Esophagus (tissue), 2 donors: ENCODE measurements around the gene ARFGEF2. TPM values are rescaled to one million over a fixed set of nuclear protein-coding genes. Genes with fewer than 3 reads are reported as not detected.
"Not testable (repeated sequence)": the region's sequence is repeated elsewhere in the genome, so short reads cannot be mapped to it uniquely, and the experiment has no call there.

Experiments used
- H3K27ac ChIP-seq, 2 donors: one replicate each; pipeline ENCODE4 v1.5.1; 2013; ENCODE audit warnings: low read depth in 2 of 2, mild to moderate bottlenecking in 2 of 2, inconsistent platforms in 1 of 2, low read length in 1 of 2, moderate library complexity in 1 of 2
- H3K27me3 ChIP-seq, 2 donors: one replicate each; pipeline ENCODE4 v1.6.1; 2013; ENCODE audit warnings: low read length in 2 of 2, control low read depth in 1 of 2, mild to moderate bottlenecking in 1 of 2; ENCODE audit not compliant: insufficient read depth in 2 of 2, control insufficient read depth in 1 of 2
- H3K36me3 ChIP-seq, 2 donors: one replicate each; pipeline ENCODE4 v1.6.1; 2013; ENCODE audit warnings: low read length in 1 of 2; ENCODE audit not compliant: control insufficient read depth in 2 of 2, insufficient read depth in 2 of 2
- H3K4me1 ChIP-seq, 2 donors: one replicate each; pipeline ENCODE4 v1.6.1; 2013; ENCODE audit warnings: low read length in 1 of 2; ENCODE audit not compliant: control insufficient read depth in 2 of 2, insufficient read depth in 2 of 2
- H3K4me3 ChIP-seq, 2 donors: one replicate each; pipeline ENCODE4 v1.5.1; 2013; ENCODE audit warnings: low read length in 2 of 2, mild to moderate bottlenecking in 2 of 2, low read depth in 1 of 2, moderate library complexity in 1 of 2
- H3K9me3 ChIP-seq, 2 donors: one replicate each; pipeline ENCODE4 v1.6.1; 2013; ENCODE audit warnings: mild to moderate bottlenecking in 2 of 2, low read depth in 1 of 2, low read length in 1 of 2, moderate library complexity in 1 of 2; ENCODE audit not compliant: control insufficient read depth in 2 of 2, insufficient read depth in 1 of 2
- WGBS, 2 donors: extraction: QIAGEN DNeasy Blood & Tissue Kit; methylation state at CpG; one replicate each; pipeline ENCODE4 v1.1.7; 2013; 5-methylcytosine and 5-hydroxymethylcytosine counted together
- polyA plus RNA-seq, 2 donors: library from polyadenylated mRNA; stranded (reverse); fragments of 200-250 nt; gene quantifications; one replicate each; pipeline ENCODE4 v1.2.3, GENCODE V29; 2013
- donor health status: healthy with polysubstance abuse.
- donor health status: Bipolar disorder and iron deficiency.

ARFGEF2 gene
- polyA plus RNA-seq, 2 donors: 6.5 to 8.2 TPM

DNA sequence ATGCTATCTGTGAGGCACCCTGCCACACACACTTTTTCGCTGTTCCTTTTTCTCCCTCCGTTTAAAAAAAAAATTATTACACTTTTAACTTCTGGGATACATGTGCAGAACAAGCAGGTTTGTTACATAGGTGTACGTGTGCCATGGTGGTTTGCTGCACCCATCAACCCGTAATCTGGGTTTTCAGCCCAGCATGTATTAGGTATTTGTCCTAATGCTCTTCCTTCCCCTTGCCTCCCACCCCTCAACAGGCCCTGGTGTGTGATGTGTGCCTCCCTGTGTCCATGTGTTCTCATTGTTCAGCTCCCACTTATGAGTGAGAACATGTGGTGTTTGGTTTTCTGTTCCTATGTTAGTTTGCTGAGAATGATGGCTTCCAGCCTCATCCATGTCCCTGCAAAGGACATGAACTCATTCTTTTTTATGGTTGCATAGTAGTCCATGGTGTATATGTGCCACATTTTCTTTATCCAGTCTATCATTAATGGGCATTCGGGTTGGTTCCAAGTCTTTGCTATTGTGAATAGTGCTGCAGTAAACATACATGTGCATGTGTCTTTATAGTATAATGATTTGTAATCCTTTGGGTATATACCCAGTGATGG is 12.9 kb downstream of the ARFGEF2 start:
- WGBS, 2 donors: 91 to 95% methylated on average over 5 of the region's 5 CpGs
- H3K4me3 ChIP-seq, H3K27me3 ChIP-seq, H3K9me3 ChIP-seq, H3K4me1 ChIP-seq, H3K27ac ChIP-seq, H3K36me3 ChIP-seq: not testable (repeated sequence)

DNA sequence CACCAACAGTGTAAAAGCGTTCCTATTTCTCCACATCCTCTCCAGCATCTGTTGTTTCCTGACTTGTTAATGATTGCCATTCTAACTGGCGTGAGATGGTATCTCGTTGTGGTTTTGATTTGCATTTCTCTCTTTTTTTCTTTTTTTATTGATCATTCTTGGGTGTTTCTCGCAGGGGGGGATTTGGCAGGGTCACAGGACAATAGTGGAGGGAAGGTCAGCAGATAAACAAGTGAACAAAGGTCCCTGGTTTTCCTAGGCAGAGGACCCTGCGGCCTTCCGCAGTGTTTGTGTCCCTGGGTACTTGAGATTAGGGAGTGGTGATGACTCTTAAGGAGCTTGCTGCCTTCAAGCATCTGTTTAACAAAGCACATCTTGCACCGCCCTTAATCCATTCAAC is 13.5 kb downstream of the ARFGEF2 start:
- WGBS, 2 donors: 45 to 82% methylated on average over 4 to 5 of the region's 7 CpGs
- not testable (repeated sequence) for H3K27me3 ChIP-seq, H3K9me3 ChIP-seq, H3K4me3 ChIP-seq, H3K27ac ChIP-seq, H3K36me3 ChIP-seq
- H3K4me1 ChIP-seq: peaks cover 0 to 11% of the 10 kb centered on the region in 2 donors

DNA sequence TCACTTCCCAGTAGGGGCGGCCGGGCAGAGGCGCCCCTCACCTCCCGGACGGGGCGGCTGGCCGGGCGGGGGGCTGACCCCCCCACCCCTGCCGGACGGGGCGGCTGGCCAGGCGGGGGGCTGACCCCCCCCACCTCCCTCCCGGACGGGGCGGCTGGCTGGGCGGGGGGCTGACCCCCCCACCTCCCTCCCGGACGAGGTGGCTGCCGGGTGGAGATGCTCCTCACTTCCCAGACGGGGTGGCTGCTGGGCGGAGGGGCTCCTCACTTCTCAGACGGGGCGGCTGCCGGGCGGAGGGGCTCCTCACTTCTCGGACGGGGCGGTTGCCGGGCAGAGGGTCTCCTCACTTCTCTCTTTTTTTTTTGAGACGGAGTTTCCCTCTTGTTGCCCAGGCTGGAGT is 14.7 kb downstream of the ARFGEF2 start:
- not testable (repeated sequence) for H3K4me3 ChIP-seq, H3K9me3 ChIP-seq, H3K36me3 ChIP-seq, H3K27me3 ChIP-seq, H3K27ac ChIP-seq
- WGBS, 2 donors: 98% methylated on average over 30 of the region's 30 CpGs; no CpG with 5 or more reads in 1 of the 2 donors
- H3K4me1 ChIP-seq: peaks cover 0 to 11% of the 10 kb centered on the region in 2 donors

DNA sequence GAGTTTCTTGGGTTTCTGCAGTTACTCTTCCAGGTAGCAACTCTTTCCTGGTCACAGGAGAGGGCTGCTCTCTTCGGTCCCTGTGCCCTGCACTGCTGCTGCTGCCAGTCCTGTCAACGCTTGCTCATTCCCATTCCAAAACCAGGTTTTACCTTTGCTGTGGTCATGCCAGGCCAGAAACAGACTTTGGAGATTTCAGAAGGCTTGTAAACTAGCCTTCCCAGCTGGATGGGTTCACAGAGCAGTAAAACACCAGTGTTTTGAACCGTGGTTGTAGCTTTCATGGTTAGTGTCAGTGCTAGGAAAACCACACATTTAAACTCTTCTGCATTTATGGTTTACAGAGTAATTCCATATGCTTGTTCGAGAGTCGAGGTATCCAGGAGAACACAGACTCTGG is 16.2 kb downstream of the ARFGEF2 start:
- H3K36me3 ChIP-seq: peaks cover 7 to 9% of the 10 kb centered on the region in 2 donors
- no peaks in the 10 kb centered on the region for H3K27me3 ChIP-seq
- no peak overlapping the region for H3K4me3 ChIP-seq
- no peaks in the 10 kb centered on the region for H3K9me3 ChIP-seq
- no peak overlapping the region for H3K27ac ChIP-seq
- 74 to 78% methylated on average over 5 of the region's 5 CpGs for WGBS, 2 donors
- peaks cover 0 to 6% of the 10 kb centered on the region in 2 donors for H3K4me1 ChIP-seq

DNA sequence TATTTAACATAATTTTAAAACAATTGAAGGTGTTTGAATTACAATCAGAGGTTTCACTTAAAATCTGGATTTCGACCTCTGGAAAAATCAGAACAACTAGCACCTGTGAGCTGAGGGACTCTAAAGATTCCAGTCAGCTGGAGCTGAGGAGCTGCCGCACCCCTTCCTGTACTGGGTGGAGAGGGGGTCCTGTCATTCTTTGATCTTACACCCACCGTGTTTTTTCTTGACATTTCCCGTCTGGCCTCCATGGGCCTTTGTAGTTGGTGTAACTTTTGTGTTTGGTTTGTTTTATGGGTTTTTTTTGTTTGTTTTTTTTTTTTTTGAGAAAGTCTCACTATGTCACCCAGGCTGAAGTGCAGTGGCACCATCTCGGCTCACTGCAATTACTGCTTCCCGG is 17.2 kb downstream of the ARFGEF2 start:
- 71 to 77% methylated on average over 6 of the region's 6 CpGs for WGBS, 2 donors

DNA sequence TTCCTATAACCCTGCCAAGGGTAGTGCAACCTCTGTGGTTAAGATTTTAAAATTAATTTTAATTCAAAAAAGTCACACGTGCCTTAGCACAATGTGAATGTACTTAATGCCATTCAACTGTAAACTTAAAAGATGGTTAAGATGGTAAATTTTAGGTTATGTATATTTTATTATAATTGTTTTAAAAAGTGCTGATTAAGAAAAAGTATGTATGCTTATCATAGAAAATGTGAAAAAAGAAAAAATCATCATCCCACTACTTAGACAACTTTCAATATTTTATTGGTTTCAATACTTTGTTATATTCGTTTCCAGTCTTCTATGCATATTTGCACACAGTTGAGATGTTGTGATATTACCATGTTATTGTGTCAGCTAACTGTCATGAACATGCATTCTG is 18.7 kb downstream of the ARFGEF2 start:
- no peaks in the 10 kb centered on the region for H3K9me3 ChIP-seq
- H3K4me3 ChIP-seq: no peak overlapping the region

More for the DNA sequence above, 17.2 kb downstream of the ARFGEF2 start:
- Histone ChIP-seq H3K27me3 (no peaks in the 10 kb centered on the region), H3K4me1 (peaks cover 0 to 4% of the 10 kb centered on the region in 2 donors), H3K4me3 (no peak overlapping the region), H3K9me3 (no peaks in the 10 kb centered on the region), H3K27ac (no peak overlapping the region), H3K36me3 (peaks cover 5 to 12% of the 10 kb centered on the region in 2 donors)

GRCh38 chr20:48941467-48941866 is 20.0 kb downstream of the ARFGEF2 start:
- H3K36me3 ChIP-seq: peaks cover 8 to 12% of the 10 kb centered on the region in 2 donors
- H3K4me1 ChIP-seq: peaks cover 0 to 7% of the 10 kb centered on the region in 2 donors
- WGBS, 2 donors: 60 to 68% methylated on average over 4 of the region's 4 CpGs

More for the DNA sequence above, 18.7 kb downstream of the ARFGEF2 start:
- H3K4me1 ChIP-seq: peaks cover 0 to 4% of the 10 kb centered on the region in 2 donors
- H3K27me3 ChIP-seq: no peaks in the 10 kb centered on the region
- H3K27ac ChIP-seq: no peak overlapping the region
- H3K36me3 ChIP-seq: peaks cover 8 to 12% of the 10 kb centered on the region in 2 donors
- 81 to 90% methylated on average over 2 of the region's 2 CpGs for WGBS, 2 donors

DNA sequence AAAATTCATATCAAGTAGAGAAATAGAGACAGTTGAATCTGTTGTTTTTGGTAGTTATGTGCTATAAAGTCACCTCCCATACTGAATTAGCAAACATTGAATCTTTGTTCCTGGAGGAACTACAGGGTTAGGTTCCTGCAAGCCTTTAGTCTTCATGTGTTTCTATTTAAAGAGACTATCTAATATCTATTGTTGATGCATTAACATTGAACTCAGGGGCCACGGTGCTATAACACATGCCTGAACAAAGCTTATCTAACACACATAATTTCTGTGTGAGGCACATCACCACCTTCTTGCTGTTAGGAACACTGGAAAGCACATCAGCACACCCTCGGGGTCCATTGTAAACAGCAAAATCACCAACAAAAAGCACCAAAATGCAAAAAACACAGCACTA is 21.2 kb downstream of the ARFGEF2 start:
- Histone ChIP-seq H3K4me3 (no peak overlapping the region), H3K27me3 (no peaks in the 10 kb centered on the region), H3K36me3 (peaks cover 8 to 12% of the 10 kb centered on the region in 2 donors), H3K9me3 (no peaks in the 10 kb centered on the region), H3K27ac (no peak overlapping the region), H3K4me1 (peaks cover 0 to 7% of the 10 kb centered on the region in 2 donors)
- WGBS, 2 donors: 70 to 78% methylated on average over 2 of the region's 2 CpGs

More at GRCh38 chr20:48941467-48941866, 20.0 kb downstream of the ARFGEF2 start:
- Histone ChIP-seq H3K27me3 (no peaks in the 10 kb centered on the region), H3K9me3 (no peaks in the 10 kb centered on the region), H3K4me3 (no peak overlapping the region), H3K27ac (no peak overlapping the region)

DNA sequence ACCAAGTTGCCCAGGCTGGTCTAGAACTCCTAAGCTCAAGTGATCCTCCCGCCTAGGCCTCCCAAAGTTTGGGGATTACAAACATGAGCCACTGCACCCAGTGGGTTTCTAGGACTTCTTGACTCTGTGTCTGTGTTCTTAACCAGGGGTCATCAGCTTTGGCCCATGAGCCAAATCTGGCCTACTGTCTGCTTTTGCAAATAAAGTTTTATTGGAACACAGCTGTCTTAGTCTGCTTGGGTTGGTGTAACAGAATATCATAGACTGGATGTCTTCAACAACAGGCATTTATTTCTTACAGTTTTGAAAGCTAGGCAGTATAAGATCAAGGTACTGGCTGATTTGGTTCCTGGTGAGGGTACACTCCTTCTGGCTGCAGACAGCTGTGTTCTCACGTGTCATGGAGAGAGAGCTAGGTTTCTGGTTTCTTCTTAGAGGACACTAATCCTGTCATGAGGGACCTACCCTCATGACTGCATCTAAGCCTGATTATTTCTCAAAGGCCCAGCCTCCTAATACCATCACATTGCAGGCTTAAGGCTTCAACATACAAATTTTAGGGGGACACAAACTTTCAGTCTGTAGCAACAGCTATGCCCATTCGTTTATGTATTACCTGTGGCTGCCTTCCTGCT is 23.3 kb downstream of the ARFGEF2 start:
- no peaks in the 10 kb centered on the region for H3K9me3 ChIP-seq
- 91% methylated on average over 3 of the region's 3 CpGs for WGBS, 2 donors
- H3K27ac ChIP-seq: no peak overlapping the region
- H3K4me3 ChIP-seq: no peak overlapping the region
- H3K27me3 ChIP-seq: no peaks in the 10 kb centered on the region
- peaks cover 13 to 16% of the 10 kb centered on the region in 2 donors for H3K36me3 ChIP-seq
- peaks cover 0 to 3% of the 10 kb centered on the region in 2 donors for H3K4me1 ChIP-seq
